Activated T-cell treated with anti-CD3 and anti-CD28 coated beads, Interleukin-2, amount 50 U/mL, for 1 hour (primary cell): ENCODE data around the gene HSPA4.
"Not testable (repeated sequence)": the region's sequence is repeated elsewhere in the genome, so short reads cannot be mapped to it uniquely, and the experiment has no call there.

Experiments
- DNase-seq: peaks from one replicate; pipeline ENCODE4 v3.0.0-alpha.2; 2020

Gene HSPA4

GRCh38 chr5:133128066-133128465 is 76.3 kb downstream of the HSPA4 start:
- no peak for DNase-seq

DNA sequence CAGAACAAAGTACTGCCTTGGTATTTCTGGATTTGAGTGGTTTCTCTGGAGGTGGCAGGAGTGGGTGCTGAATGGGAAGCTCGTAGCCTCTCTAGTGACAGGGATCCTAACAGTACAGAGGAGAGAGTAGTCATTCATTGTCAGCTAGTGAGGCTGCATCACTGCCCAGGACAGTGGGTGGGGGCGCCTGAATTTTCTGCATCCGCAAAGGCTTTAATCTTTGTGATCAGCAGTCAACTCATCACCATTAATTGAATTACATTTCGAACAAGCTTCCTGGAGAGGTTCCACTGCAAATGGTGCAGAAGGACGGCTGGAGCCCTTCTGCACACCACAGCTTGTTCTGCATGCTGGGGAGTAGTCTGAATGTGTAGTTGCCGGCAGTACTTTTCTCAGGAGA is 77.5 kb downstream of the HSPA4 start:
- no peak for DNase-seq

DNA sequence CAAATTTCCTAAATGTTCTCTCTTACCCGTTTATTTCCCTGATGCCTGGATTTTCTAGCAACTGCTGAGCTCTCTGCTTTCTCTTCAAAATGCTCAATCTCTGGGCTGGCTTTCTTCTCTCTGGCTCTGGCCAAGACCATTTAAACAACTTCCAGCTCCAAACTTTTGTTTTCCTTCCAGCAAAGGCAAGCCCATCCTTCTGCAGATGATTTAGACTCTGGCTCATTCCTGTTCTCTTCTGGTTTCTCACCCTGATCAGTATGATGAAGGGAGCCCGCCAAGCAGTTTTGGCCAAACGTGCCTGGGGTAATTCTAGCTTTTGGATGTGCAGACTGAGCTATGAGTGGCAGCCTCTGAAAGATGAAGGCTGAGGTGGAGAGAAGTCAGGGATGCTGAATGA is 78.1 kb downstream of the HSPA4 start:
- no peak for DNase-seq

DNA sequence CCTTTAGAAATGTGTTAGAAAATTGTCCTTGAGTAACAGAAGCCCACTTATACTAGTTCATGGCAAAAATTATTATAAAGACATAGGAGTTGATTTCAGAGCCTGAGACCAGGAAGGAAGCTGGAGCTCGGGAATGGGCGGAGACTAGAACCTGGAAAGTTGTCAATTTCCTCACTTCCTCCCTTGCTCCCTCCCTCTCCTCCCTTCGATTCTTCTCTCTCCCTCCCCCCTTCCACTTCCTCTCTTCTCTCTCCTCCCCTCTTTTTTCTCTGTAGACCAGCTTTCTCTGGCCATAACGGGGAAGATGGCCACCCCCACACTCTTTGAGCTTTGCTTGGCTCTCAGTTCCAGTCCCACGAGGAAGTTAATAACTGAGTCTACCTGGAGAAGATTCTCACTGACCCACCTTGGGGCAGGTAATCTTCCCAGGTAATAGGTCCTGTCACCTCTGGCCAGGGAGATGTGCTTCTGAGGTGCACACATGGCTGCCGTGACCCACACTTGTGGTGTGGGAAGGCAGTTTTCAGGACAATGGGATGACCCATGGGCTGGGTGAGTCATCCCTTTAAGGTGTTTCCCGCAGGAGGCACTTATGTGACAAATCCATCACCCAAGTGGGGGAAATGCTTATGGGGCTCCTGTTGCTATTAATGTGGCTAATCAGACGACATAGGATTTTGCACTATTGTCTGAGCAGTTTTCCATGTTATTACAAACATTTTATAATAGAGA is 78.7 kb downstream of the HSPA4 start:
- no peak for DNase-seq

GRCh38 chr5:133132717-133133116 is 80.9 kb downstream of the HSPA4 start:
- DNase-seq = no peak

GRCh38 chr5:133133241-133133640 is 81.4 kb downstream of the HSPA4 start:
- not testable (repeated sequence) for DNase-seq

- DNase-seq = not testable (repeated sequence)
Observed at GRCh38 chr5:133136890-133137289, 85.1 kb downstream of the HSPA4 start.

GRCh38 chr5:133140311-133140710 is 88.5 kb downstream of the HSPA4 start:
- DNase-seq = no peak

DNA sequence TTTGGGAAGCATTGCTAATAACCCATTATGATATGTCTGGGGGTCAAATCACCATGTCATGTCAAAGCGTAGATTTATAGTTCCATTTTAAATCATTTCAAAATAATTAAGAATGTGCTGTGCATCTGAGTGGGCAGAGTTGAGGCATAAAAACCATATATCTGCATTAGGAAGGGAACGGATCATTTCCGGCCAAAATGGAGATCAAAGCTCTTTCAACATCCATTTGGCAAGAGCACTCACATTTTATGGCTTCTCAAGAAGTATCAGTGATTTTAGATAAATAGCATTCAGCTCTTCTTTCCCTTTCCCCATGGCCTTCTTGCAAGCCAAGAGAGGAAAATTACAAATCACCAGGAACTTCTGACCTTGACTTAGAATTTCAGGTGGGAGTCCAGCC is 89.9 kb downstream of the HSPA4 start:
- no peak for DNase-seq

GRCh38 chr5:133142782-133143181 is 91.0 kb downstream of the HSPA4 start:
- DNase-seq = no peak

GRCh38 chr5:133144245-133144981 is 92.6 kb downstream of the HSPA4 start:
- DNase-seq = no peak

DNA sequence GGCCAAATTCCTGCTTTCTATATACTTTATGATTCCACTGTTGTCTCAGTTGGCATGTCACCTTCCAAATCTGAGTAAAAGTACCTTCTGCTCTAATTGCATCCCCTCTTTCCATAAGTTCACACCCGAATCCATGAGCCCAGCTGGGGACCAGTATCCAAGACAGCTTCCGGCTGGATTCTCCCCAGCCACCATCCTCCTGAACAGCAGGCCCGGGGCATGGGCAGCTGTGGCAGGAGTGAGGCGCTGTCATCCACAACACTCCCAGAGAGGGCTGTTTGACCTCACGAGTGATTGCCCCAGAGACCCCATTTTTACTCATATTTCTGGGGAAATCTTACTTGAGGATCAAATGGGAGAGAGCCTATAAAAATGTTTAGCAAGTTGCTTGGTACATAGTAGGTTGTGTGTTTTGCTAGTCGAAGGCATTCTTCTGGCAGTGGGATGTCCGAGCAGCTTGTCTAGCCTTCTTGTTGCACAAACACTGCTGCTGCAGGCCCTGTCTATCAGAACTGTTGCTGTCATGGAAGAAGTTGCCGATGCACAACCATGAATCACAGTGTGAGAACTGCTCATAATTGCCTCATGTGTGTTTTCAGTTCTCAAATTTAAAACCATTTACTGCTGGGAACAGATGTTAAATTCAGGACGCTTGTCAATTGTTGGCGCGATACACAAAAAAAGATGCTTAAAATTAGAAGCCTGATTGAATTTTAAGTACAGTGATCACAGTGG is 93.8 kb downstream of the HSPA4 start:
- DNase-seq = no peak

DNA sequence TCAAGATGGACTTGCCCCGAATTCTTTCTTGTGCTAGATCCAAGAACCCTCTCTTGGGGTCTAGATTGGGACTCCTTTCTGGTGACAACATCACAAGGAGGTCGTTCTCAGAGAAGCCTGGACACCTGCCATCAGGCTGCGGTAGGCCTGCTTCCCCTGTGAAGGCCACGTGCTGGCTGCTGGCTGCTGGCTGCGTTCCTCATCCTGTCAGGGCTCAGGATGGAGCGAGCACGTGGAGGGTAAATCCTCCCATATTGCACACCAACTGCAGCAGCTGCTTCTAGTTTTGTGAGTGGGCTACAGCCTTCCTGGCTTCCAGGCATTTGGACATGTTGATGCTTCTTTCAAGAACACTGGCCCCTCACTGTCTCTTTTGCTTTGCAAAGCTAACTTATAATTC is 95.6 kb downstream of the HSPA4 start:
- no peak for DNase-seq

GRCh38 chr5:133147815-133148567 is 96.2 kb downstream of the HSPA4 start:
- DNase-seq = no peak

GRCh38 chr5:133149345-133149744 is 97.5 kb downstream of the HSPA4 start:
- no peak for DNase-seq

- DNase-seq = no peak
Observed at GRCh38 chr5:133150909-133151544, 99.2 kb downstream of the HSPA4 start.

DNA sequence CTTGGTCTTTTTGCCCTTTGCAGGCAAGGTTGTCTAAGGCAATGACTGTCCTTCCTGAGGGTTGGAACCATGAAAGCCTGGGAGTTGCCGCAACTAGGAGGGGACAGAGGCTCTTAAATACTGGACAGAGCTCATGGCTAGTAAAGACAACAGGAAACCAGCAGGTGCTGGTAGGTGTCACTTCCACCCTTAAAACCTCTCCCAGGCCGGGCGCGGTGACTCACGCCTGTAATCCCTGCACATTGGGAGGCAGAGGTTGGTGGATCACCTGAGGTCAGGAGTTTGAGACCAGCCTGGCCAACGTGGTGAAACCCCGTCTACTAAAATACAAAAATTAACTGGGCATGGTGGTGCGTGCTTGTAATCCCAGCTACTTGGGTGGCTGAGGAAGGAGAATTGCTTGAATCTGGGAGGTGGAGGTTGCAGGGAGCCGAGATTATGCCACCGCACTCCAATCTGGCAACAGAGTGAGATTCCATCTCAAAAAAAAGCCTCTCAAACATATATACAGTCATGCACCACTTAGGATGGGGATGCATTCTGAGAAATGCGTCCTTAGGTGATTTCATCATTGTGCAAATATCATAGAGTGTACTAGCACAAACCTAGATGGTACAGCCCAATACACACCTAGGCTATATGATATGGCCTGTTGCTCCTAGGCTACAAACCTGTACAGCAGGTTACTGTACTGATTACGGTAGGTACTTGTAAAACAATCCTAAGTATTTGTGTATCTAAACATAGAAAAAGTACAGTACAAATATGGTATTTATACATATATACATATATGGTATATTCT is 102.7 kb downstream of the HSPA4 start:
- DNase-seq = no peak

DNA sequence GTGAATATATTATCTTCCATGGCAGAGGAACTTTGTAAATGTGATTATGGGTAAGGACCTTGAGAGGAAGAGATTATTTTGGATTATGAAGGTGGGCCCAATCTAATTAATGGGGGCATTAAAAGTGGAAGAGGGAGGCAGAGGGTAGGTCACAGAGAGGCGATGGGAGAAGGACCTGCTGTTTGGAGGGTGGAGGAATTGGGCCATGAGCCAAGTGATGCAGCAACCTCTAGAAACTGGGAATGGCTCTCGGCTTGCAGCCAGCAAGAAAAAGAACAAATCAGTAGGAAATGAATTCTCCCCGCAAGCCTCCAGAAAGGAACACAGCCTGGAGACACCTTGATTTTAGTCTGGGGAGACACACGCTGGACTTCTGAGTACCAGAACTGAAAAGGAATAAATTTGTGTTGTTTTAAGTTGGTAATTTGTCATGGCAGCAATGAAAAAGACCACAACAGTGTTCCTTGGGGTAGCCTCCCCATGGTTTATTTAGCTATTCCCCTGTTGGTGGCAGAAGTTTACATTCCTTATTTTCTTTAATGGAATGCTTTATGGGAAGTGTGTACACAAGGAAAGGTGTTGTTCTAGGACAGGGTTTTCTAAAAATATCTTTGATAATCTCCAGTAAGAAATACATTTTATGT is 103.6 kb downstream of the HSPA4 start:
- no peak for DNase-seq
